Measurements from ENCODE around the gene ZMPSTE24.

GRCh38 chr1:40265298-40265697 is 7.3 kb downstream of the ZMPSTE24 start:
- TF ChIP-seq CTCF (optimal IDR thresholded peaks at IDR 0.05 in 1 of 3, IDR thresholded peaks at IDR 0.05 in 1 of 3, conservative IDR thresholded peaks at IDR 0.05 in 1 of 3; ENCODE audit: extremely low read depth in 1 of 3, insufficient read depth in 2 of 3, low read length in 3 of 3) (no peak), EZH2 (IDR thresholded peaks at IDR 0.05; ENCODE audit: low read length) (no peak)
